Measurements from ENCODE around the gene ZNF490. TPM values are rescaled to one million over a fixed set of nuclear protein-coding genes. Genes with fewer than 3 reads are reported as not detected.
"Not testable (repeated sequence)": the region's sequence is repeated elsewhere in the genome, so short reads cannot be mapped to it uniquely, and the experiment has no call there.

Gene ZNF490
- polyA plus RNA-seq, 6 donors from 2014 or later, result 9.7 to 13.1 (median 12.2) TPM; not detected in 1

DNA sequence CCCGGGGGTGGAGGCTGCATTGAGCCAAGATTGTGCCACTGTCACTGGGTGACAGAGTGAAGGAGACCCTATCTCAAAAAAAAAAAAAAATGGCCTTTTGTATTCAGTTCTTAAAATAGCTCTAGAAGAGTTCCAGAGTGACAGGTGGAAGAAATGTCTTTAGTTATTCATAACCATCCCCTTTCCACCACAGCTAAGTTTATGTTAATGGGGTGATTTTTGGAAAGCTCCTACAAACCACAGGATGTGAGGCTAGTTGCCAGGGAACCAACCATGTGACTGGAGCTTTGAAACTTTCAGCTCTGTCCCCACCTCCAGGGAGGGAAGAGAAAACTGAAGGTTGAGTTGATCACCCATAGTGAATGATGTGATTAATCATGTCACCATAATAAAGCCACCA is 6.9 kb downstream of the ZNF490 start:
- ATAC-seq (ENCODE audit: low read depth in 2 of 2) (peak; percentile 73 to 84), DNase-seq (peak; percentile 41)
- Mint-ChIP-seq H3K4me1 (peaks cover 0 to 33% (median 5%) of the 10 kb centered on the region in 3 donors), H3K4me3 (peak overlapping the region in 4 of 8 donors; percentile 8 to 44 (median 20)), H3K9me3 (no peaks in the 10 kb centered on the region), H3K36me3 (peaks cover 0 to 7% of the 10 kb centered on the region in 2 donors), H3K27ac (peak overlapping the region in 5 of 6 donors; percentile 14 to 94 (median 77)), H3K27me3 (no peaks in the 10 kb centered on the region)

DNA sequence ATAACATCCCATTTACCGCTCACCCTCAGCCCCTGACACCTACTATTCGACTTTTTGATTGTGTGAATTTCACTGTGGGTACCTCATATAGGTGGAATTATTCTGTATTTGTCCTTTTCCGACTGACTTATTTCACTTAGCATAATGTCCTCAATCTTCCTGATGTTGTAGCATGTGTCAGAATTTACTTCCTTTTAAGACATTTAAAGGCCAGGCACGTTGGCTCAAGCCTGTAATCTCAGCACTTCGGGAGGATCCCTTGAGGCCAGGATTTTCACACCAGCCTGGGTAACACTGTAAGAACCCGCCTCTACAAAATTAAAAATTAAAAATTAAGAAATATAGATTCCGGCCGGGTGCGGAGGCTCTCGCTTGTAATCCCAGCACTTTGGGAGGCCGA is 13.0 kb downstream of the ZNF490 start:
- H3K4me3 Mint-ChIP-seq, result no peak overlapping the region
- no peaks in the 10 kb centered on the region for H3K9me3 Mint-ChIP-seq
- ATAC-seq (ENCODE audit: low read depth in 2 of 2), result no peak

DNA sequence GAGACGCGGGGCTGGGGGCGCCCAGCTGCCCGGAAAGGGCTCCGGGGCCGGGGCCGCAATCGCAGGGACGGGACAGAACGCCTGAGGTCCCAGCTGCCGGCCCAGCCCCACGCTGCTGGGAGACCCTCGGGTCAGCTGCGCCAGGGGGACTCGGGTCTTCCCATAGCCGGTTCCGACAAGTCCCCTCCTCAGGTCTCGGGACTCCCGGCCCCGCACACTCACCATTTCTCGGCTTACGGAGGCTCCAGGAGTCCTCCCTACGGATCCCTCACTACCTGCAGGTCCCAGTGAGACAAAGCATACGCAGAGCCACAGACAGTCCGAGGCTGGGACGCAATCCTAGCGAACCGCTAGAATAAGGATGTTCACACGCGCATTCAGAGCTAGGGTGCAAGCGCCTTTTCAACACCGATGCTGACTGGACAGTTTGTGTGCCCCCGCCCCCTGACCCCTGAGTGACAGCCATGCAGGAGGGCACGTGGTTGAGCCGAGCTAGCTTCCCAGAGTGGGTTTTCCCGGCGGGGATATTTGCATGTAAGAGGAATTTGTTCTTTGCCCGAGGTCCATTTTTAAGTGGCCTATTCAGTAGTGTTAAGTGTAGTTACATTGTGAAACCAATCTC is 13.6 kb downstream of the ZNF490 start:
- no peak for DNase-seq
- Mint-ChIP-seq H3K27ac (peak overlapping the region in 1 of 6 donors; percentile 66), H3K4me1 (peaks cover 0 to 13% (median 4%) of the 10 kb centered on the region in 3 donors), H3K4me3 (no peak overlapping the region), H3K27me3 (no peaks in the 10 kb centered on the region), H3K36me3 (peaks cover 0 to 13% of the 10 kb centered on the region in 2 donors), H3K9me3 (no peaks in the 10 kb centered on the region)
- no peak for ATAC-seq (ENCODE audit: low read depth in 2 of 2)

More for the DNA sequence above, 13.0 kb downstream of the ZNF490 start:
- H3K36me3 Mint-ChIP-seq, result peaks cover 0 to 13% of the 10 kb centered on the region in 2 donors
- peak overlapping the region in 2 of 6 donors; percentile 42 to 66 for H3K27ac Mint-ChIP-seq
- no peaks in the 10 kb centered on the region for H3K27me3 Mint-ChIP-seq
- DNase-seq, result no peak
- peaks cover 0 to 10% (median 0%) of the 10 kb centered on the region in 3 donors for H3K4me1 Mint-ChIP-seq

DNA sequence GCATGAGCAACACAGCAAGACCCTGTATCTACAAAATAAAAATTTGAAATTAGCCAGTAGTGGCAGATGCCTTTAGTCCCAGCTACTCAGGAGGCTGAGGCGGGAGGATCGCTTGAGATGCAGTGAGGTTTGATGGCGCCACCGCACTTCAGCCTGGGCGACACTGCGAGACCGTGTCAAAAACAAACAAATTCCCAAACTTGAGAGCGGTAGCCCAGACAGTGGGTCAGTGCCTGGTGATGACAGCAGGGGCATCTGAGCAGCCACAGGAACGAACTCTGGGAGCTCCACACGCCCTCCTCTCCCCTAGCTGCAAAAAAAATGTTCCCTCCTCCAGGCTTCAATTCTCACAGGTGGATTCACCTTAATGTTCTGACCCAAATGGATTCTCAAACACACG is 14.1 kb downstream of the ZNF490 start:
- no peak for ATAC-seq (ENCODE audit: low read depth in 2 of 2)
- H3K36me3 Mint-ChIP-seq, result peaks cover 0 to 13% of the 10 kb centered on the region in 2 donors
- peaks cover 0 to 15% (median 4%) of the 10 kb centered on the region in 3 donors for H3K4me1 Mint-ChIP-seq

DNA sequence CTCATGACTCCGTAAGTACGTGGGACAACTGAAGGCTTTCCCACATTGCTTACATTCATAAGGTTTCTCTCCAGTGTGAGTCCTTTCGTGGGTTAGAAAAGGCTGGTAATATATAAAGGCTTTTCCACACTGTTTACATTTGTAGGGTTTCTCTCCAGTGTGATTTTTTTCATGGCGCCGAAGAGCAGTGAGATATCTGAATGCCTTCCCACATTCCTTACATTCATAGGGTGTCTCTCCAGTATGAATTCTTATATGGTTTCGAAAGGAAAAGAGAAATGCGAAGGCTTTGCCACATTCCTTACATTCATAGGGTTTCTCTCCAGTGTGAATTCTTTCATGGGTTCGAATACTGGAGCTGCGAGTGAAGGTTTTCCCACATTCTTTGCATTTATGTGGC is 29.5 kb downstream of the ZNF490 start:
- no peak for DNase-seq
- H3K9me3 Mint-ChIP-seq, result peaks cover 5 to 34% (median 14%) of the 10 kb centered on the region in 7 donors

More for the DNA sequence above, 14.1 kb downstream of the ZNF490 start:
- Mint-ChIP-seq H3K27ac (no peak overlapping the region), H3K27me3 (no peaks in the 10 kb centered on the region), H3K9me3 (no peaks in the 10 kb centered on the region), H3K4me3 (no peak overlapping the region)
- DNase-seq, result no peak

DNA sequence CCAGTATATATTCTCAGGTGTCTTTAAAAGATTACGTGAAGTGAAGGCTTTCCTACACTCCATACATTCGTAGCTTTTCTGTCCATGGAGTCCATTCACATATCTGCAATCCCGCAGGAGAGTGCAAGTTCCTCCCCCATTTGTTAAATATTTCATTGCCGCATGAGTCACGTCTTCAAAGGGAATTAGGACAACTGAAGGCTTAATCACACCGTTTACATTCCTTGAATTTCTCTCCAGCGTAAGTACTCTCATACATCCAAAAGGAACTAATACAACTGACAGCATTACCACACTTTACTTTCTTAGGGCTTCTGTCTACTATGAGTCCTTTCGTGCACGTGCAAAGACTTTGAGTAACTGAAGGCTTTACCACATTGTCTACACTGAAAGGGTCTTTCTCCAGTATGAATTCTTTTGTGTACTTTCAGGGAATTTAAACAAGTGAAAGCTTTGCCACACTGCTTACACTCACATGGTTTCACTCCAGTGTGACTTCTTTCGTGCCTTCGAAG is 30.4 kb downstream of the ZNF490 start:
- H3K9me3 Mint-ChIP-seq, result peaks cover 5 to 34% (median 14%) of the 10 kb centered on the region in 7 donors
- peaks cover 7 to 16% (median 8%) of the 10 kb centered on the region in 3 donors for H3K4me1 Mint-ChIP-seq
- peaks cover 28 to 30% of the 10 kb centered on the region in 2 donors for H3K36me3 Mint-ChIP-seq
- H3K27me3 Mint-ChIP-seq, result no peaks in the 10 kb centered on the region
- H3K27ac Mint-ChIP-seq, result peak overlapping the region in 1 of 6 donors; percentile 17
- H3K4me3 Mint-ChIP-seq, result no peak overlapping the region
- ATAC-seq (ENCODE audit: low read depth in 2 of 2), result no peak
- DNase-seq, result no peak

More for the DNA sequence above, 29.5 kb downstream of the ZNF490 start:
- Mint-ChIP-seq H3K27me3 (no peaks in the 10 kb centered on the region), H3K27ac (no peak overlapping the region), H3K4me3 (no peak overlapping the region), H3K36me3 (peaks cover 28 to 30% of the 10 kb centered on the region in 2 donors), H3K4me1 (peaks cover 4 to 16% (median 4%) of the 10 kb centered on the region in 3 donors)
- no peak for ATAC-seq (ENCODE audit: low read depth in 2 of 2)

DNA sequence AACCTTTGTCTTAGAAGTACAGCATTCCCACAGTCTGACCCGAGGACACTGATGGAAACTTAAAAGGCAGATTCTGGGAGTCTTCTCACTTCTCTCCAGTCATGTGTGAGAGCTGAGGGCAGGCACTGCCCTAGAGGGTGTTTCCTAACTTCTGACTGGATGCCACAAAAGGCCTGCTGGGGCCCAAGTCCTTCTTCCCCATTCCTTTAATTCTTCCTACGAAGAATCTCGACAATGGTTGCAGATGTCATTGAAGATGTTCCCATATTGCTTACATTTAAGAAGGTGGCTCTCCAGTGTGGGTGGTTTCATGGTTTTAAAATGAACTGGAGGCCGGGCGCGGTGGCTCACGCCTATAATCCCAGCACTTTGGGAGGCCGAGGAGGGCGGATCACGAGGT is 32.0 kb downstream of the ZNF490 start:
- ATAC-seq (ENCODE audit: low read depth in 2 of 2) (no peak), DNase-seq (no peak)
- H3K36me3 Mint-ChIP-seq, result peaks cover 28 to 30% of the 10 kb centered on the region in 2 donors
- peaks cover 21 to 24% (median 23%) of the 10 kb centered on the region in 3 donors for H3K4me1 Mint-ChIP-seq
- no peak overlapping the region for H3K27ac Mint-ChIP-seq
- no peaks in the 10 kb centered on the region for H3K27me3 Mint-ChIP-seq
- no peak overlapping the region for H3K4me3 Mint-ChIP-seq
- peaks cover 5 to 34% (median 14%) of the 10 kb centered on the region in 7 donors for H3K9me3 Mint-ChIP-seq

DNA sequence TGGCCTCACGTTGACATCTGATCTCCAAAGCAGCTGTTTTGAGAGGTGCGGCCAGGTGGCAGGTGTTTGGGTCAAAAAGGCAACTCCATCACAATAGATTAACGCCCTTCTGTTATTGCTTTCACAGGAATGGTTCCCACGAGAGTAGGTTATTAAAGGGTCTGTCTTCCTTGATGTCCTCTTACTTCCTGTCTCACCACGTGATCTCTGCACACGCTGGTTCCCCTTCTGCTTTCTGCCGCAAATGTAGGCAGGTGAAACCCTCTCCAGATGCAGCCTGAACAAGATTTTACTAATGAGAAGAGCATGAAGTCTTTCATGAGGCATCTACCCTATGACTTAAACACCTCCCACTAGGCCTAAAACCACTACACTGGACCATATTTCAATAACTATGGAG is 36.6 kb downstream of the ZNF490 start:
- Mint-ChIP-seq H3K4me1 (peaks cover 33 to 52% (median 46%) of the 10 kb centered on the region in 3 donors), H3K9me3 (peaks cover 0 to 6% (median 0%) of the 10 kb centered on the region in 7 donors), H3K27me3 (no peaks in the 10 kb centered on the region), H3K36me3 (peaks cover 8 to 10% of the 10 kb centered on the region in 2 donors), H3K27ac (peak overlapping the region; percentile 72 to 96 (median 92)), H3K4me3 (peak overlapping the region; percentile 40 to 81 (median 68))
- DNase-seq (peak; percentile 73), ATAC-seq (ENCODE audit: low read depth in 2 of 2) (peak; percentile 99)

DNA sequence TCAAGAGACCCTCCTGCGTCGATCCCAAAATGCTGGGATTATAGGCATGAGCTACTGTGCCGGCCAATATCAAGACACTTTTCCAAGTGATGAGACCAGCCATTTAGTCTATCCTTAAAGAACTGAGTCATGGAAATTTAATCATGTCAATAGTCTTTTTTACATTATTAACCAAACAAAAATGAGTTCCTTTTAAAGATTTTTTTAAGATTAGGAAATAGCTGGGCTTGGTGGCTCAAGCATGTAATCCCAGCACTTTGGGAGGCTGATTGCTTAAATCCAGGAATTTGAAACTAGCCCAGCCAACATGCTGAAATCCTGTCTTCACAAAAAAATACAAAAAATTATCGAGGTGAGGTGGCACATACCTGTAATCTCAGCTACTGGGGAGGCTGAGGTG is 42.7 kb downstream of the ZNF490 start:
- Mint-ChIP-seq H3K36me3 (no peaks in the 10 kb centered on the region), H3K27ac (peak overlapping the region in 1 of 6 donors; percentile 12), H3K9me3 (no peaks in the 10 kb centered on the region), H3K4me3 (no peak overlapping the region), H3K27me3 (no peaks in the 10 kb centered on the region), H3K4me1 (peaks cover 17 to 30% (median 28%) of the 10 kb centered on the region in 3 donors)
- DNase-seq, result no peak
- no peak for ATAC-seq (ENCODE audit: low read depth in 2 of 2)

DNA sequence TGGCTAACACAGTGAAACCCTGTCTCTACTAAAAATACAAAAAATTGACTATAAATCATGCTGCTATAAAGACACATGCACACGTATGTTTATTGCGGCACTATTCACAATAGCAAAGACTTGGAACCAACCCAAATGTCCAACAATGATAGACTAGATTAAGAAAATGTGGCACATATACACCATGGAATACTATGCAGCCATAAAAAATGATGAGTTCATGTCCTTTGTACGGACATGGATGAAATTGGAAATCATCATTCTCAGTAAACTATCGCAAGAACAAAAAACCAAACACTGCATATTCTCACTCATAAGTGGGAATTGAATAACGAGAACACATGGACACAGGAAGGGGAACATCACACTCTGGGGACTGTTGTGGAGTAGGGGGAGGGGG is 44.2 kb downstream of the ZNF490 start:
- not testable (repeated sequence) for H3K4me3 Mint-ChIP-seq; H3K27ac Mint-ChIP-seq; H3K9me3 Mint-ChIP-seq; H3K36me3 Mint-ChIP-seq; H3K27me3 Mint-ChIP-seq; ATAC-seq (ENCODE audit: low read depth in 2 of 2); DNase-seq
- peaks cover 4 to 14% (median 13%) of the 10 kb centered on the region in 3 donors for H3K4me1 Mint-ChIP-seq

DNA sequence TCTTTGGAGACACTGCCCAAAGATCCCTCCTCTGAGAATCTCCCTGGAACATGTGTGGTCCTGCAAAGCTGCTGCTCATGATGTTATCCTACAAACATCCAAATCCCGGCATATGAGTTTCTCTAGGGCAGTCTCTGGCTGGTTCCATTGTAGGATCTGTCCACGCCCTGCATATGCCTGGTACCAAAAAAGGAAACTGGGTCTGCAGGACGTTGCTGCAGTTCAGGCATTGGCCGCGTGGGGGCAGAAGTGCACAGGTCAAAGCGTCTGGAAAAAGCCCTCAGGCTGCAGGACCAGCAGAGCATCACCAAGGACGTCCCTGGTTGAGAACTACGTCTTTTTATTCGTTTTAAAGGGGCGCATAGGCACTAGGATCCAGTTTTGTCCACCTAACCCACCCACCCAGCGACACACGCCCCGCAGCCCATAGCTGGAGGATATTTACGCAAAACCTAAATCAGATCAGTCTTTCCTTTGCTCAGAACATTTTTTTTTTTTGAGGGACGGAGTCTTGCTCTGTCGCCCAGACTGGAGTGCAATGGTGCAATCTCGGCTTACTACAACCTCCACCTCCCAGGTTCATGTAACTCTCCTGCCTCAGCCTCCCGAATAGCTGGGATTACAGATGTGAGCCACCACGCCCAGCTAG is 46.5 kb downstream of the ZNF490 start:
- Mint-ChIP-seq H3K27ac (peak overlapping the region in 5 of 6 donors; percentile 43 to 94 (median 64)), H3K4me3 (peak overlapping the region in 2 of 8 donors; percentile 27 to 72), H3K4me1 (peaks cover 4 to 8% (median 7%) of the 10 kb centered on the region in 3 donors), H3K36me3 (no peaks in the 10 kb centered on the region), H3K27me3 (no peaks in the 10 kb centered on the region), H3K9me3 (no peaks in the 10 kb centered on the region)
- DNase-seq (peak; percentile 88), ATAC-seq (ENCODE audit: low read depth in 2 of 2) (peak; percentile 89 to 96)

DNA sequence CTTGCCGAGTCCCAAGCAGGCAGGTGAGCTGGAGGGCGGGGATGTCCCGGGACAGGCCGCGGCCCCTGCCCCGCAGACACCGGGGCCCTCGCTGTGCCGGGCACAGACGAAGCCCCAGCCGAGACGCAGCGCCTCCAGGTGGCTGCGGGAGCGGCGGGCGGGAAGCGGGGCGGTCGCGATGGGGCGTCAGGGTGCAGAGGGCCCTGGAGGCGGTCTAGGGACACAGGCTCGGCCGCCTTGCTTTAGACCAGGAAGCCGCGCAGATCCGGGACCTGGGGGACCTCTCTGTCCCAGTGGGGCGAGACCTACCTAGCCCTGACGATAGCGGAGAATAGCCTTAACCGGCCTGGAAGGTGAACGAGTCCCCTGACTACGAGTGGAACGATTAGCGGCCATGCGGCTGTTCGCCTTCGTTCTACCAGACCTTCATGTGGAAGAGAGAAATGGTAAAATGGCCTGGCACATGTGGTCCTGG is 55.1 kb downstream of the ZNF490 start:
- no peaks in the 10 kb centered on the region for H3K9me3 Mint-ChIP-seq
- peak overlapping the region in 2 of 6 donors; percentile 14 to 58 for H3K27ac Mint-ChIP-seq
- H3K4me3 Mint-ChIP-seq, result peak overlapping the region in 2 of 8 donors; percentile 33 to 45
- no peak for ATAC-seq (ENCODE audit: low read depth in 2 of 2)
- H3K36me3 Mint-ChIP-seq, result no peaks in the 10 kb centered on the region
- no peaks in the 10 kb centered on the region for H3K27me3 Mint-ChIP-seq
- no peak for DNase-seq
- peaks cover 9 to 30% (median 18%) of the 10 kb centered on the region in 3 donors for H3K4me1 Mint-ChIP-seq

DNA sequence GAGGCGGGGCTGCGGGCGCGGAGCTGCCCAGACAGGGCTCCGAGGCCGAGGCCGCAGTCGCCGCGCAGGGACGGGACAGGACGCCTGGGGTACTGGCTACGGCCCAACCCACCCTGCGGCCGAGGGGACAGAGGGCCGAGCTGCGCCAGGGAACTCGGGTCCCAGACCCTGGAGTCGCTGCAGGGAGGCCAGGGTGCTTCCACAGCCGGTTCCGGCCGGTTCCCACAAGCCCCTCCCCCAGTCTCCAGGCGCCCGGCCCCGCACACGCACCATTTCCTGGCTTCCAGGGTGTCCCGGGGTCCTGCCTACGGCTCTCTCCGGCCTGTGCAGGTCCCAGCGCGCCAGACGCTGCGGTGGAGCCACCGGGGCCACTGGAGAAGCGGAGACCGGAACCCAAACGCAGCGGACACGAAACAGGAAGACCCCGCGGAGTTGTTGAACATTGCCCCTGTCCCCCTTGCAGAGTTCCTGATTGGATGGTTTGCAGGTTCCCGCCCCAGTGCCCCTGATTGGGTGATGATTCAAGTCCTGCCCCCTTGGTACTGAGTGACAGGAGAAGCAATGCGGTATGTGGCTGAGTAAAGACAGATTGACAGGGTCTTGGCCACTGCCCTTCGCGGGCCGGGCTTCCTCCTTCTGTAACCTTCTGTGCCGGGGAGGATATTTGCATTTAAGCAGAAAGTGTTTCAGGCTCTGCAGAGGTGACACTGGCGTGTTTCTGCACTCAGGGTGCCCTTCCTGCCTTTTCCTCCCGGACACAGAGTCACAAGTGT is 59.4 kb downstream of the ZNF490 start, which contains the start of gene ZNF564:
TSS of gene ZNF564 (minus strand) at position 423 of the 773 bp plus-strand sequence. CDS start at position 273, 150 bp downstream.
- Mint-ChIP-seq H3K4me1 (peaks cover 31 to 66% (median 48%) of the 10 kb centered on the region in 3 donors), H3K36me3 (no peaks in the 10 kb centered on the region), H3K27ac (peak within 1 kb of the TSS; percentile 86 to 98 (median 96)), H3K4me3 (peak within 1 kb of the TSS; percentile 92 to 100 (median 98)), H3K9me3 (peaks cover 0 to 4% (median 0%) of the 10 kb centered on the region in 7 donors), H3K27me3 (no peaks in the 10 kb centered on the region)
- ATAC-seq (ENCODE audit: low read depth in 2 of 2) (peak; percentile 97 to 98), DNase-seq (peak; percentile 98)
